Stomach (tissue), 8 donors: ENCODE data around the gene KRT86. TPM values are rescaled to one million over a fixed set of nuclear protein-coding genes. Genes with fewer than 3 reads are reported as not detected.

ENCODE experiments used
- polyA plus RNA-seq, 3 donors: library from polyadenylated mRNA; stranded (reverse); fragments of 200-250 nt; gene quantifications; one replicate each; pipeline ENCODE4 v1.2.3, GENCODE V29; 2013
- total RNA-seq, 5 donors: library from RNA; depleted of rRNA; stranded (reverse); fragments of >200 nt; gene quantifications; one replicate each; pipeline versions ENCODE4 v1.1.0 to v1.2.3, GENCODE V29; 2014 to 2016
- donor health status: healthy with polysubstance abuse.
- donor health status: Bipolar disorder and iron deficiency.
- donor health status: healthy.

KRT86 gene
- total and polyA plus RNA-seq, 8 donors, result not detected

Other genes starting within 250 kb of the KRT86 start
- gene NR4A1, start 223.2 kb upstream of the KRT86 start, total RNA-seq, result 100 to 1,000 TPM in 3 of 5 donors, 10 to 100 TPM in 2; 29.4 to 384 (median 230) TPM
- gene NR4A1, start 223.2 kb upstream of the KRT86 start, polyA plus RNA-seq, result 10 to 100 TPM; 41.3 to 65.5 (median 55.0) TPM
- 100 to 1,000 TPM in 1 of 5 donors, 10 to 100 TPM in 3, 1 to 10 TPM in 1; 7.6 to 105 (median 36.5) TPM for gene ATG101, start 204.7 kb upstream of the KRT86 start, total RNA-seq
- 10 to 100 TPM; 36.8 to 80.3 (median 67.1) TPM for gene ATG101, start 204.7 kb upstream of the KRT86 start, polyA plus RNA-seq
- gene SMIM41, start 194.9 kb upstream of the KRT86 start, total RNA-seq, result 10 to 100 TPM in 1 of 5 donors, 1 to 10 TPM in 3, not detected in 1; 1.1 to 21.6 (median 6.8) TPM
- 10 to 100 TPM in 1 of 3 donors, 1 to 10 TPM in 2; 1.5 to 11.8 (median 6.5) TPM for gene SMIM41, start 194.9 kb upstream of the KRT86 start, polyA plus RNA-seq
- under 1 TPM in 3 of 5 donors, not detected in 2; 0.29 to 0.45 (median 0.37) TPM for gene KRT80, start 82.6 kb upstream of the KRT86 start, total RNA-seq
- gene KRT80, start 82.6 kb upstream of the KRT86 start, polyA plus RNA-seq, result 1 to 10 TPM in 2 of 3 donors, not detected in 1; 3.1 to 3.7 TPM
- gene KRT7, start 41.4 kb upstream of the KRT86 start, total RNA-seq, result 100 to 1,000 TPM in 1 of 5 donors, 10 to 100 TPM in 2, not detected in 2; 47.0 to 186 (median 95.8) TPM
- 100 to 1,000 TPM in 2 of 3 donors, 1 to 10 TPM in 1; 6.4 to 214 (median 138) TPM for gene KRT7, start 41.4 kb upstream of the KRT86 start, polyA plus RNA-seq
- gene KRT81, start 16.9 kb downstream of the KRT86 start, total RNA-seq, result not detected
- under 1 TPM in 1 of 3 donors, not detected in 2; 0.15 TPM for gene KRT81, start 16.9 kb downstream of the KRT86 start, polyA plus RNA-seq
- gene KRT83, start 46.8 kb downstream of the KRT86 start, total RNA-seq, result not detected
- gene KRT83, start 46.8 kb downstream of the KRT86 start, polyA plus RNA-seq, result not detected
- not detected for gene KRT85, start 92.8 kb downstream of the KRT86 start, total RNA-seq
- not detected for gene KRT85, start 92.8 kb downstream of the KRT86 start, polyA plus RNA-seq
- gene KRT84, start 111.0 kb downstream of the KRT86 start, total RNA-seq, result not detected
- gene KRT84, start 111.0 kb downstream of the KRT86 start, polyA plus RNA-seq, result not detected
- not detected for gene KRT82, start 131.7 kb downstream of the KRT86 start, total RNA-seq
- gene KRT82, start 131.7 kb downstream of the KRT86 start, polyA plus RNA-seq, result not detected
- gene KRT75, start 159.7 kb downstream of the KRT86 start, total RNA-seq, result not detected
- gene KRT75, start 159.7 kb downstream of the KRT86 start, polyA plus RNA-seq, result not detected
- gene KRT6B, start 177.5 kb downstream of the KRT86 start, total RNA-seq, result under 1 TPM in 1 of 5 donors, not detected in 4; 0.55 TPM
- gene KRT6B, start 177.5 kb downstream of the KRT86 start, polyA plus RNA-seq, result 1 to 10 TPM in 1 of 3 donors, under 1 TPM in 1, not detected in 1; 0.46 to 9.2 TPM
- under 1 TPM in 1 of 5 donors, not detected in 4; 0.43 TPM for gene KRT6C, start 199.2 kb downstream of the KRT86 start, total RNA-seq
- 10 to 100 TPM in 1 of 3 donors, under 1 TPM in 1, not detected in 1; 0.31 to 12.4 TPM for gene KRT6C, start 199.2 kb downstream of the KRT86 start, polyA plus RNA-seq
- 10 to 100 TPM in 3 of 5 donors, under 1 TPM in 1, not detected in 1; 0.89 to 83.3 (median 34.3) TPM for gene KRT6A, start 218.6 kb downstream of the KRT86 start, total RNA-seq
- gene KRT6A, start 218.6 kb downstream of the KRT86 start, polyA plus RNA-seq, result 100 to 1,000 TPM in 1 of 3 donors, 1 to 10 TPM in 2; 1.5 to 260 (median 9.8) TPM
- gene KRT5, start 245.7 kb downstream of the KRT86 start, total RNA-seq, result 1 to 10 TPM in 1 of 5 donors, under 1 TPM in 1, not detected in 3; 0.89 to 9.0 TPM
- 1,000 to 10,000 TPM in 1 of 3 donors, 10 to 100 TPM in 1, not detected in 1; 10.2 to 2,165 TPM for gene KRT5, start 245.7 kb downstream of the KRT86 start, polyA plus RNA-seq